Lower leg skin (tissue), 4 donors: ENCODE measurements around the gene RIT1. TPM values are rescaled to one million over a fixed set of nuclear protein-coding genes. Genes with fewer than 3 reads are reported as not detected.
A peak's percentile ranks its signal among the peaks of the same experiment; 100 is the strongest.
"Not testable (repeated sequence)": the region's sequence is repeated elsewhere in the genome, so short reads cannot be mapped to it uniquely, and the experiment has no call there.

Experiments used
- DNase-seq, 2 donors: peaks; one replicate each; pipeline ENCODE4 v3.0.0-alpha.2; 2019; ENCODE audit warnings: low spot score in 2 of 2
- H3K4me3 ChIP-seq: fragments of 200-600 bp; sonication (generic); 2 replicates; pipeline ENCODE4 v1.5.1; 2017; ENCODE audit warnings: mild to moderate bottlenecking, low read depth; ENCODE audit not compliant: poor library complexity, severe bottlenecking
- POLR2A ChIP-seq, 2 donors: fragments of 450-650 bp; IDR thresholded peaks; one replicate each; pipeline ENCODE4 v1.6.1; 2016 to 2017; ENCODE audit warnings: antibody characterized with exemption in 2 of 2, mild to moderate bottlenecking in 1 of 2, moderate library complexity in 1 of 2
- WGBS, 2 donors: methylation state at CpG; one replicate each; pipeline ENCODE4 v1.1.5; 2018; 5-methylcytosine and 5-hydroxymethylcytosine counted together
- intact Hi-C: fragments of 100-400 bp; cut with DNase I; formaldehyde crosslinking; loops from one replicate; pipeline ENCODE4 v1.15.0; 2023; ENCODE audit warnings: low total_unique reads
- total RNA-seq, 4 donors: library from RNA; depleted of rRNA; stranded (reverse); fragments of >200 nt; gene quantifications; one replicate each; pipeline ENCODE4 v1.1.0, GENCODE V29; 2016
- TF ChIP-seq, protein P1 (sequence below), 3 donors: fragments of 450-650 bp; IDR thresholded peaks; one replicate each; pipeline ENCODE4 v1.5.1; 2016; ENCODE audit warnings: antibody characterized with exemption in 3 of 3, mild to moderate bottlenecking in 3 of 3, moderate library complexity in 2 of 3

RIT1 gene
- total RNA-seq, 4 donors from 2014 or later, result 16.1 to 34.2 (median 24.2) TPM

DNA sequence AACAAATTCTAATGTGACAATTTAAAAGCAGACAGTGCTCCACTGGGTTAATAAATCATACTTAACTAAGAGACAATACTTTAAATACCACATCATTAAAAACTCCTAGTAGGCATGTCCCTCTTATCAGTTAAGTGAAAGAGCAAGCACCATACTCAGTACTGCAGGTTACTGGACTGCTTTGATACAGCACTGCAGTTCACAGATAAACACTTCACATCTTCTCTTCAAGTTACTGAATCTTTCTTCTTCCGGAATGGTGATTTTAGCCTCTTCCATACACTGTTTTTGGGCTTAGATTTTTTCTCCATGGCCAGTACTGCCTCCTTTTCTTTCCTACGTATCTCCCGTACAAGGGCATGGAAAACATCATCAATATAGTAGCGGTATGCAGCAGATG, 11.0 kb downstream of the RIT1 start:
- WGBS, 2 donors, result 89 to 92% methylated on average over 4 of the region's 4 CpGs
- intact Hi-C loops, result loop anchor here (2.0 kb wide), 1 partner anchor 561 kb away; no protein-coding TSS in a partner anchor
- no peak overlapping the region for H3K4me3 ChIP-seq
- TF ChIP-seq, protein P1, sequence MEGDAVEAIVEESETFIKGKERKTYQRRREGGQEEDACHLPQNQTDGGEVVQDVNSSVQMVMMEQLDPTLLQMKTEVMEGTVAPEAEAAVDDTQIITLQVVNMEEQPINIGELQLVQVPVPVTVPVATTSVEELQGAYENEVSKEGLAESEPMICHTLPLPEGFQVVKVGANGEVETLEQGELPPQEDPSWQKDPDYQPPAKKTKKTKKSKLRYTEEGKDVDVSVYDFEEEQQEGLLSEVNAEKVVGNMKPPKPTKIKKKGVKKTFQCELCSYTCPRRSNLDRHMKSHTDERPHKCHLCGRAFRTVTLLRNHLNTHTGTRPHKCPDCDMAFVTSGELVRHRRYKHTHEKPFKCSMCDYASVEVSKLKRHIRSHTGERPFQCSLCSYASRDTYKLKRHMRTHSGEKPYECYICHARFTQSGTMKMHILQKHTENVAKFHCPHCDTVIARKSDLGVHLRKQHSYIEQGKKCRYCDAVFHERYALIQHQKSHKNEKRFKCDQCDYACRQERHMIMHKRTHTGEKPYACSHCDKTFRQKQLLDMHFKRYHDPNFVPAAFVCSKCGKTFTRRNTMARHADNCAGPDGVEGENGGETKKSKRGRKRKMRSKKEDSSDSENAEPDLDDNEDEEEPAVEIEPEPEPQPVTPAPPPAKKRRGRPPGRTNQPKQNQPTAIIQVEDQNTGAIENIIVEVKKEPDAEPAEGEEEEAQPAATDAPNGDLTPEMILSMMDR (IDR thresholded peaks at IDR 0.05), result no peak
- TF ChIP-seq POLR2A (IDR thresholded peaks at IDR 0.05), result no peak
- DNase-seq, result no peak

DNA sequence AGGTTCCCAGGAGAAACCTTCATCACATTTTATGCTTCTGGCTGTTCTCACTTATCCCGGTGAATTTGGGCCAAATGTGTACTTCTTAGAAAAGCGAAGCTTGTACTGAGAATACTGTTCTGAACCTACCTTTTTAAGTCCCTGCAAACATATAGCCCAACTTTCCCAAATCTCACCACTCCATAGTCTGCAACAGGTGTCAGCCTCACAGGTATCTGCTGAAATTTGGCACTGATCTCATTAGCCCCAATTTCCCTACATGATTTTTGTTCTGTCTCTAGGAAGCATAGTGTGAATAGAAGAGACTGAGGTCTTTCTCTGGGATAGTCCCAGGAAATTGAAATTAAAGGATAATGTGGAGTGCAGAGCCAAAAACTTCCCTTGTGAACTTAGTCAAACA, 11.5 kb downstream of the RIT1 start:
- whole genome bisulfite sequencing, 2 donors, result 94 to 95% methylated on average over 2 of the region's 2 CpGs

DNA sequence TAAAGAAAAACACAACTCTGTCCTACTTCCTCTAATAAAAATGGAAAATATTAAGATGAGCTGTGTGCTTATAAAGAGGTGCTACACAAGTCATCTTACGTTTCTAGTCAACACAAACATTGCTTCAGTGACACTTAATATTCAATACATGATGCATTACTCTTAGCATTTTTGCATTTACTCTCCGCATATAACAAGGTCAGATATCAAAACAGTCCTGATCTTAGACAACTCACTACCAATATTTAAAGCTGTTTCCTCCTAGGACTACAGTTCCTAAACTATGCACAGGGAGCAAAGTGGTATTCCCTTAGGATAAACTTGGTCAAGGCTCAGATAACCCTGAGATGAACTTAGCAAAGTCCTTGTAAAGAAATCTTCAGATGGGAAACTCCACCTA, 12.3 kb downstream of the RIT1 start:
- H3K4me3 ChIP-seq, result no peak overlapping the region
- 84 to 85% methylated on average over 2 of the region's 2 CpGs for WGBS, 2 donors
- no peak for DNase-seq
- intact Hi-C loops, result no loop called here
- TF ChIP-seq, protein P1 (IDR thresholded peaks at IDR 0.05), result no peak
- no peak for TF ChIP-seq POLR2A (IDR thresholded peaks at IDR 0.05)

More for the DNA sequence above, 11.5 kb downstream of the RIT1 start:
- H3K4me3 ChIP-seq, result no peak overlapping the region
- no peak for TF ChIP-seq POLR2A (IDR thresholded peaks at IDR 0.05)
- TF ChIP-seq, protein P1 (IDR thresholded peaks at IDR 0.05), result no peak
- intact Hi-C loops, result loop anchor here (2.0 kb wide), 1 partner anchor 561 kb away; no protein-coding TSS in a partner anchor
- no peak for DNase-seq

DNA sequence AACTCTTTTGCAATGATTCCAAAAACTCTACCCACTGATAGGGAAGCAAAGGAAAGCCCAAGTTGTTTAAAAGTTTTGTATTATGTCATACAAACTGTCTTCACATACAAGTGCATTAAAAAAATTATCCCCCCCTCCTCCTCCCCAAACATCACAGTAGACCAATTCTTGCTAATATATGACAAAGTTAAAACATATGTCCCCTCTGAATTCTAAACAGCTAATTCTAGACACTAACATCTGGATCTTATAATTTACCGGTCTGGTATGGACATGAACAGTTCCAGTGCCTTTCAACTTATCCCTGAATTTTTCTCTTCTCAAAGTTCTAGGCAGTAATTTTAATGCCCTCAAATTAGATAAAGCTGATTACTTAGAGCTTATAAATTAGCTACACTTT, 13.4 kb downstream of the RIT1 start:
- TF ChIP-seq, protein P1 (IDR thresholded peaks at IDR 0.05), result no peak
- TF ChIP-seq POLR2A (IDR thresholded peaks at IDR 0.05), result no peak
- 79 to 81% methylated on average over 1 of the region's 1 CpG for WGBS, 2 donors
- intact Hi-C loops, result no loop called here
- DNase-seq, result no peak
- no peak overlapping the region for H3K4me3 ChIP-seq

DNA sequence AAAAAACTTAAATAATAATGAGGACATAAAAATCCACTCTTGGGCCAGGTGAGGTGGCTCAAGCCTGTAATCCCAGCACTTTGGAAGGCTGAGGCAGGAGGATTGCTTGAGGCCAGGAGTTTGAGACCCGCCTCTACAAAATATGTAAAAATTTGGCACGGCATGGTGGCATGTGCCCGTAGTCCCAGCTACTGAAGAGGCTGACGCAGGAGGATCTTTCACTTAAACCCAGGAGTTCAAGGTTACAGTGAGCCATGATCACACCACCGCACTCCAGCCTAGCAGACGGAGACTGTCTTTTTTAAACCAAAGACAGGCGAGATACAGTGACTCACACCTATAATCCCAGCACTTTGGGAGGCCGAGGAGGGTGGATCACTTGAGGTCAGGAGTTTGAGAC, 14.7 kb downstream of the RIT1 start:
- peak in 1 of 2 donors; percentile 31 for DNase-seq
- 75 to 88% methylated on average over 8 of the region's 8 CpGs for WGBS, 2 donors
- intact Hi-C loops, H3K4me3 ChIP-seq: not testable (repeated sequence)

DNA sequence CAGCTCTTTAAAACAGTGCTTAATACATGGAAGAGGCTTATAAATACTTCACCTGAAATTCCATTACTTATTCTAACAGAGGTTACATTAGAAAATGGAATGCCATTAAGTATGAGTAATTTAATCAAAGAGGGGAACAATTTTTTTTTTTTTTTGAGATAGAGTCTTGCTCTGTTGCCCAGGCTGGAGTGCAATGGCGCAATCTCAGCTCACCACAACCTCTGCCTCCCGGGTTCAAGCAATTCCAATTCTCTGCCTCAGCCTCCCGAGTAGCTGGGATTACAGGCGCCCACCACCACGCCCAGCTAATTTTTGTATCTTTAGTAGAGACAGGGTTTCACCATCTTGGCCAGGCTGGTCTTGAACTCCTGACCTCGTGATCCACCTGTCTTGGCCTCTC, 15.5 kb downstream of the RIT1 start:
- H3K4me3 ChIP-seq, intact Hi-C loops: not testable (repeated sequence)
- WGBS, 2 donors, result 96% methylated on average over 6 of the region's 6 CpGs
- peak in 1 of 2 donors; percentile 25 for DNase-seq

DNA sequence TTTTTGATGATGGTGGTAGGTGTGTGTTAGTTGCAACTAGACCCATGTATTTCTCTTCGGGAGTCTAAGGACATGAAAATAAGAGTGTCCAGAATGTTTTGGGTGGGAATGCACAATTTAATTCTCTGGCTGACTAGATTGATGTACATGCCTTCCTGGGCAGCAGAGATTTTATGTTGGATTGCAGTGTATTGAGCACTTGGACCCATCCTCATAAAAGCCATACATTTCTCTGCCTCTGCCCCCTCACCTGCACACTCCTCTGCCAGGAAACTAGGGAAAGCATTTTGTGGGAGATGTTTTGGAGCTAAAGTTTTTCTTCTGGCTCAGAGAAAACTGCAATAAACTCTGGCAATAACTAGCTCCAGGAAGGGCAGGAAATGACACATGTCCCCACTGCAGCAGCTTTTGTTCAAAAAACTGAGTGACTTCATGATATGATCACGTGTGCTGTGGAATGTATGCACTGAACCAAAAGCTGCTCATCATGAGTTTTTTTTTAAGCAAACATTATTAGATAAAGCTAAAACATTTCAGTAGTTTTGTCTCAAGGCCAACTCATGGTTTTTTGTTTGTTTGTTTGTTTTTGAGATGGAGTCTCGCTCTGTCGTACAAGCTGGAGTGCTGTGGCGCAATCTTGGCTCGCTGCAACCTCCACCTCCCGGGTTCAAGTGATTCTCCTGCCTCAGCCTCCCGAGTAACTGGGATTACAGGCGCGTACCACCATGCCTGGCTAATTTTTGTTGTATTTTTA, 17.6 kb downstream of the RIT1 start:
- no peak overlapping the region for H3K4me3 ChIP-seq
- WGBS, 2 donors, result 56 to 59% methylated on average over 10 of the region's 10 CpGs
- DNase-seq, result peak; percentile 30 to 84
- intact Hi-C loops, result no loop called here
- TF ChIP-seq, protein P1 (IDR thresholded peaks at IDR 0.05), result no peak
- no peak for TF ChIP-seq POLR2A (IDR thresholded peaks at IDR 0.05)
